ENCODE measurements around the gene NPIPB6.
A peak's percentile ranks its signal among the peaks of the same experiment; 100 is the strongest.

The NPIPB6 gene

DNA sequence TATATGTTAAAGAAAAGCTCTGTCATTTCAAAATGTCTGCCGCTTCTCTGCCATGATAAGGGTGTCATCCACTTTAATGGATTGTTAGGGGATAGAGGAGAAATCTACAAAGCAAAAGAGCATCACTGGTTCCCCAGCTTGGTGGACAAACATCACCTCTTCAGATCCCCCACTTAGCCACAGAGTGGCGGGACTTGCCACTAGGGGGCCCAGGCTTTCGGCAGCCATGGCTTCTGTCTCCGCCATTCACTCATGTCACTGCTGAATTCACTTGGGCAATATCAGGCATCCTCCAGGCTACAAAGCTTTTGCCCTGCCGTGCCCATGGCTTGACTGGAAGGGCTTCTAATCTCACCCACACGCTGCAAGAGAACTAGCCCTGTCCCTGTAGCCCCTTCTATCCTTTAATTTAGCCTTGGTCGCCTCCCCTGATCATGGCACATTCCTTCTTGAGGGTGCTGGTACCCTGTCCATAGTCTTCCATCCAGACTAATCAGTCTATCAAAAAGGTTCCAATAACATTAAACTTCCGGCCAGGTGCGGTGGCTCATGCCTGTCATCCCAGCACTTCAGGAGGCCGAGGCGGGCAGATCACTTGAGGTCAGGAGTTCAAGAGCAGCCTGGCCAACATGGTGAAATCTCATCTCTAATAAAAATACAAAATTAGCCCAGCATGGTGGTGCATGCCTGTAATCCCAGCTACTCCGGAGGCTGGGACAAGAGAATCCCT lies 36.3 kb downstream of the NPIPB6 start:
- H3K9me3 ChIP-seq (ENCODE audit: insufficient read depth, low read length), result no peaks in the 10 kb centered on the region
- H2AFZ ChIP-seq (ENCODE audit: low read depth, low read length), result peak overlapping the region; percentile 43; the same call in 1 of the 2 replicates
- H3K27me3 ChIP-seq (ENCODE audit: low read depth, low read length), result no peaks in the 10 kb centered on the region
- no peak overlapping the region for H3K27ac ChIP-seq (ENCODE audit: low read length)
- no peak overlapping the region for H3K9ac ChIP-seq (ENCODE audit: low read length)
- H3K4me2 ChIP-seq (ENCODE audit: low read length), result peak overlapping the region; percentile 51
- H4K20me1 ChIP-seq (ENCODE audit: insufficient read depth, low read length), result no peaks in the 10 kb centered on the region
- no peak overlapping the region for H3K4me3 ChIP-seq (ENCODE audit: low read length)
- H3K79me2 ChIP-seq (ENCODE audit: low read length), result no peaks in the 10 kb centered on the region
- peak; percentile 90 for TF ChIP-seq CTCF (IDR thresholded peaks at IDR 0.05; ENCODE audit: low read depth, low read length)
- TF ChIP-seq EZH2phosphoT487 (IDR thresholded peaks at IDR 0.05; ENCODE audit: low read depth), result no peak
- H3K36me3 ChIP-seq (replicated peaks; ENCODE audit: low read depth, low read length), result no peaks in the 10 kb centered on the region
- H3K4me1 ChIP-seq (ENCODE audit: low read length), result peaks cover 5% of the 10 kb centered on the region; the same call in 1 of the 2 replicates

GRCh38 chr16:28324887-28325279 lies 38.4 kb downstream of the NPIPB6 start:
- Histone ChIP-seq H3K79me2 (ENCODE audit: low read length) (no peaks in the 10 kb centered on the region), H3K4me1 (ENCODE audit: low read length) (peaks cover 11% of the 10 kb centered on the region; the same call in 1 of the 2 replicates), H4K20me1 (ENCODE audit: insufficient read depth, low read length) (no peaks in the 10 kb centered on the region), H3K4me3 (ENCODE audit: low read length) (no peak overlapping the region), H3K9ac (ENCODE audit: low read length) (no peak overlapping the region), H2AFZ (ENCODE audit: low read depth, low read length) (no peak overlapping the region), H3K36me3 (replicated peaks; ENCODE audit: low read depth, low read length) (no peaks in the 10 kb centered on the region), H3K27me3 (ENCODE audit: low read depth, low read length) (no peaks in the 10 kb centered on the region), H3K4me2 (ENCODE audit: low read length) (no peak overlapping the region), H3K9me3 (ENCODE audit: insufficient read depth, low read length) (no peaks in the 10 kb centered on the region), H3K27ac (ENCODE audit: low read length) (no peak overlapping the region)
- TF ChIP-seq EZH2phosphoT487 (IDR thresholded peaks at IDR 0.05; ENCODE audit: low read depth) (no peak), CTCF (IDR thresholded peaks at IDR 0.05; ENCODE audit: low read depth, low read length) (no peak)

DNA sequence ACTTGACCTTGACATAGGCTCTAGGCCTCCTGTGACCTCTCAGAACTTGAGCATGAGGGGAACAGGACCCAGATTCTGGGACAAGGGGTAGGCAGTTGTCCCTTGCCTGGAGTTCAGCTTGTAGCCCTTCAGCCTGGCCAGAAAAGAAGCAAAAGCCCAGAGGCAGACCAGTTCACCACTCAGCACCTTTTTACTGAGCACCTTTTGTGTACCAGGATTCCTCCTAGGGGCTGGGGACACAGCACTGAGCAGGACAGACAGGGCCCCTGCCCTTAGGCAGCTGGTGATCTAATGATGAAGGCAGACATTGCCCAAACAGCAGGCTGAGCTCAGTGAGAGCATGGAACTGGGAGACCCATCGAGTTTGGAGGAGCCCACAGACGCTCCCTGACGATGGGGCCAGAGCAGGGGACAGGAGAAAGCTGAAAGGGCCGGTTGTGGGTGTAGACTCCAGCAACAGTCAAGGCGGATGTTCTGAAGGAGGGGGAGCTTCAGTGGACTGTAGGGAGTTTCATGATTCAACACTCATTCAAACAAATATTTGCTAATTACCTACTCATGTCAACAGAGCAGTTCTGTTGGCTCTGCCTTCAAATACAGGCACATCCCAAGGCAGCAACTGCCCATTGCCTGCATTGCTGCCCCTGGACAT lies 38.9 kb downstream of the NPIPB6 start:
- H3K9ac ChIP-seq (ENCODE audit: low read length), result no peak overlapping the region
- H3K9me3 ChIP-seq (ENCODE audit: insufficient read depth, low read length), result no peaks in the 10 kb centered on the region
- H3K27ac ChIP-seq (ENCODE audit: low read length), result no peak overlapping the region
- H3K4me2 ChIP-seq (ENCODE audit: low read length), result no peak overlapping the region
- TF ChIP-seq EZH2phosphoT487 (IDR thresholded peaks at IDR 0.05; ENCODE audit: low read depth), result no peak
- TF ChIP-seq CTCF (IDR thresholded peaks at IDR 0.05; ENCODE audit: low read depth, low read length), result no peak
- H3K36me3 ChIP-seq (replicated peaks; ENCODE audit: low read depth, low read length), result no peaks in the 10 kb centered on the region
- no peaks in the 10 kb centered on the region for H3K79me2 ChIP-seq (ENCODE audit: low read length)
- no peak overlapping the region for H2AFZ ChIP-seq (ENCODE audit: low read depth, low read length)
- peaks cover 11% of the 10 kb centered on the region; the same call in 1 of the 2 replicates for H3K4me1 ChIP-seq (ENCODE audit: low read length)
- no peak overlapping the region for H3K4me3 ChIP-seq (ENCODE audit: low read length)
- no peaks in the 10 kb centered on the region for H3K27me3 ChIP-seq (ENCODE audit: low read depth, low read length)
- H4K20me1 ChIP-seq (ENCODE audit: insufficient read depth, low read length), result no peaks in the 10 kb centered on the region

DNA sequence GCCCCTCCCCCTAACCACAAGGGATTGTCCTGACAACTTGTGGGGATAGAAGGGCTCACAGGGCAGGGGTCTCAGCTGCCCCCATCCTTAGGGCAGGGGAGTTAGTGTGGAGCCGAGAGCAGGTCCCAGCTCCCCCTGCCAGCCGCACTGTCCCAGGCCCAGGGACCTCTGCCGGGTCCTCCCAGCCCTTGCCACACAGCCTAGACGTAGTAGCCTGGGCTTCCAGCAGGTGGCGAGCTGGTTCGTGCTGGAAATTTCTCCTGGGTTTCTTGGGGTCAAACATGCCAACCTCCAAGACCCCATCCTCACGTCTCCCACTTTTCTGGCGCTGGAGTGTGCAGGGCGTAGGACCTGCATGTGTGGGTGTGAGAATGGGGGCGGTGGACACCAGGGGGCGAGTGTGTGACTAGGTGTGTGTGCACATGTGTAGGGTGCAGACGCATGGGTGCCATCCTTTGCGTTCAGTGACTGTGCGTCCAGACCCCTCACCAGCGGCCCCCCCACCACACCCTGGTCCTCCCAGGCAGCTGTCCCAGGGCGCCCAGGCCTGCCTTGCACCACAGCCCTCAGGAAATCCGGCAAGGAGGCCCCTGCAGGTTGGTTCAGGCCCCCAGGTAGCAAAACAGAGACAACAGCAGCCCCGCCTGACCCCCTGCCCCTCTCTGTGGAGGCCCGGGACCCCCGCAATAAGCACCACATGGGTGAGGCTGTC lies 41.5 kb downstream of the NPIPB6 start:
- peak overlapping the region; percentile 75; the same call in 1 of the 2 replicates for H2AFZ ChIP-seq (ENCODE audit: low read depth, low read length)

More for the DNA sequence above, 41.5 kb downstream of the NPIPB6 start:
- Histone ChIP-seq H3K79me2 (ENCODE audit: low read length) (no peaks in the 10 kb centered on the region), H3K4me2 (ENCODE audit: low read length) (peak overlapping the region; percentile 55), H3K4me1 (ENCODE audit: low read length) (peaks cover 9% of the 10 kb centered on the region; the same call in 1 of the 2 replicates), H3K27ac (ENCODE audit: low read length) (no peak overlapping the region), H3K9ac (ENCODE audit: low read length) (no peak overlapping the region), H4K20me1 (ENCODE audit: insufficient read depth, low read length) (no peaks in the 10 kb centered on the region), H3K9me3 (ENCODE audit: insufficient read depth, low read length) (no peaks in the 10 kb centered on the region), H3K4me3 (ENCODE audit: low read length) (0 out of 2 replicates have a peak overlapping the region, but pooled peaks have one; percentile 24), H3K27me3 (ENCODE audit: low read depth, low read length) (no peaks in the 10 kb centered on the region), H3K36me3 (replicated peaks; ENCODE audit: low read depth, low read length) (no peaks in the 10 kb centered on the region)
- TF ChIP-seq EZH2phosphoT487 (IDR thresholded peaks at IDR 0.05; ENCODE audit: low read depth) (no peak), CTCF (IDR thresholded peaks at IDR 0.05; ENCODE audit: low read depth, low read length) (peak; percentile 96)
